Right lobe of liver (tissue), 6 donors: ENCODE data around the gene NCSTN. TPM values are rescaled to one million over a fixed set of nuclear protein-coding genes. Genes with fewer than 3 reads are reported as not detected.

Experiments
- ATAC-seq, 4 donors: fragments of 200-7000 bp; cut with Tn5 transposase; one replicate each; pipeline ENCODE4 v1.9.1; 2020; ENCODE audit warnings: mild to moderate bottlenecking in 4 of 4, moderate library complexity in 4 of 4
- DNase-seq, 3 donors: peaks; one replicate each; pipeline ENCODE4 v3.0.0-alpha.2; 2020
- H3K27ac ChIP-seq, 3 donors: fragments of 200-600 bp; one replicate each; pipeline ENCODE4 v1.8.0; 2022
- H3K27me3 ChIP-seq, 2 donors: fragments of 200-600 bp; one replicate each; pipeline ENCODE4 v1.8.0; 2022
- H3K36me3 ChIP-seq, 4 donors: fragments of 200-600 bp; sonication (generic) in 1 of 4; one replicate each; pipeline versions ENCODE4 v1.5.1 to v1.8.0; 2017 to 2022; ENCODE audit warnings: control low read depth in 1 of 4
- H3K4me1 ChIP-seq, 4 donors: fragments of 200-600 bp; sonication (generic) in 1 of 4; one replicate each; pipeline versions ENCODE4 v1.5.1 to v1.8.0; 2017 to 2022; ENCODE audit warnings: control low read depth in 1 of 4
- H3K4me3 ChIP-seq, 3 donors: fragments of 200-600 bp; one replicate each; pipeline ENCODE4 v1.8.0; 2022
- H3K9me3 ChIP-seq, 4 donors: fragments of 200-600 bp; sonication (generic) in 1 of 4; one replicate each; pipeline versions ENCODE4 v1.5.1 to v1.8.0; 2017 to 2022; ENCODE audit warnings: control low read depth in 1 of 4
- POLR2A ChIP-seq: fragments of 450-650 bp; IDR thresholded peaks from one replicate; pipeline ENCODE4 v1.6.1; 2017; ENCODE audit warnings: antibody characterized with exemption, mild to moderate bottlenecking
- WGBS: methylation state at CpG from one replicate; pipeline ENCODE4 v1.1.6; 2018; ENCODE audit warnings: low coverage, low lambda C conversion rate; ENCODE audit not compliant: insufficient coverage; ENCODE audit errors: missing lambda C conversion rate; 5-methylcytosine and 5-hydroxymethylcytosine counted together
- intact Hi-C, 2 donors: fragments of 100-400 bp; cut with DNase I; formaldehyde crosslinking; loops; one replicate each; pipeline versions ENCODE4 v1.11.2 to v1.14.1; 2022
- total RNA-seq, 6 experiments: library from RNA; depleted of rRNA in 2 of 6; stranded (reverse); fragments of >200 nt in 2 of 6; fragmentation: NEBNext Ultra II Directional in 3 of 6; extraction: Animal tissue kit (Norgen Biotek cat#: 25700) in 3 of 6; gene quantifications; one replicate each; pipeline versions ENCODE4 v1.1.0 to v1.2.4, GENCODE V29; 2016 to 2023
- TF ChIP-seq, protein P1 (sequence below), 4 donors: fragments of 200-600 bp in 3 of 4; fragments of 450-650 bp in 1 of 4; IDR thresholded peaks; one replicate each; pipeline versions ENCODE4 v1.5.1 to v1.8.0; 2016 to 2022; ENCODE audit warnings: antibody characterized with exemption in 4 of 4, mild to moderate bottlenecking in 2 of 4
- donor health status: DM: no; HTN: yes; CAD: no.
- donor health status: DM: no; HTN: no; CAD: no.
- donor health status: DM: no; HTN: no; CAD: no.
- donor health status: DM: no; HTN: yes; CAD: no.
- donor health status: DM: no; HTN: yes; CAD: no.

NCSTN gene
- total RNA-seq, 6 experiments from 2014 or later, result 31.1 to 45.7 (median 39.0) TPM

DNA sequence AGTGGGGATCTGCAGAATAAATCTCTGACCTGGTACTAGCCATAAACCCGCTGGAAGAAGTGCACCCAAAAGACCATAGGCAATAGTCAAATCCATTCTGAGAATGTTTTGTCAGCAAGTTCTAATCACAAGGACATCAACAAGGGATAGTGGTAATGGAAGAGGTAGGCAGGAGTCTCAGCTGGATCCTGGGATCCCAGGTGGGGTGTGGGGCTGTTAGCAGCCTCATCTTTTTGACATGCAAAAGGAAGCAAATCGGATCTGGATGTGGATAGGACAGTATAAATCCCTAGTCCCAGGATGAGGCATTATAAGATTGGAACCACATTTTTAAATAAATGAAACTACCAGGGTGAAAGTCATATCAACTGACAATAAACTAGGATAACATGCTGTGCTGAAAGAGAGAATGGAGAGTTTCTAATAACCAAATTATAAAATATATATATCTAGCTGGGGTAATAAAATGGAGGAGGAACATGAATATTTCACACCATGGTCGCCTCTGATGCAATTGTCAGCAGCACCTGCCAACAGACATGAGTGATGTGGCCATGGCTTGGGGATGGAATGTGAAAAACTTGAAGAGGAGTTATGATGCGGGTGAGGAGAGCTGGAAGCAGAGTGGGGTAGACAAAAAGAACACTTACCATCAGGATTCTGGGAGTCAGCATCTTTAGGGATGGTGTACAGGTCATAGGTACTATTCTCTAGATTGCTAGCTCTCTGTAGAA lies 34.6 kb upstream of the NCSTN start:
- TF ChIP-seq, protein P1, sequence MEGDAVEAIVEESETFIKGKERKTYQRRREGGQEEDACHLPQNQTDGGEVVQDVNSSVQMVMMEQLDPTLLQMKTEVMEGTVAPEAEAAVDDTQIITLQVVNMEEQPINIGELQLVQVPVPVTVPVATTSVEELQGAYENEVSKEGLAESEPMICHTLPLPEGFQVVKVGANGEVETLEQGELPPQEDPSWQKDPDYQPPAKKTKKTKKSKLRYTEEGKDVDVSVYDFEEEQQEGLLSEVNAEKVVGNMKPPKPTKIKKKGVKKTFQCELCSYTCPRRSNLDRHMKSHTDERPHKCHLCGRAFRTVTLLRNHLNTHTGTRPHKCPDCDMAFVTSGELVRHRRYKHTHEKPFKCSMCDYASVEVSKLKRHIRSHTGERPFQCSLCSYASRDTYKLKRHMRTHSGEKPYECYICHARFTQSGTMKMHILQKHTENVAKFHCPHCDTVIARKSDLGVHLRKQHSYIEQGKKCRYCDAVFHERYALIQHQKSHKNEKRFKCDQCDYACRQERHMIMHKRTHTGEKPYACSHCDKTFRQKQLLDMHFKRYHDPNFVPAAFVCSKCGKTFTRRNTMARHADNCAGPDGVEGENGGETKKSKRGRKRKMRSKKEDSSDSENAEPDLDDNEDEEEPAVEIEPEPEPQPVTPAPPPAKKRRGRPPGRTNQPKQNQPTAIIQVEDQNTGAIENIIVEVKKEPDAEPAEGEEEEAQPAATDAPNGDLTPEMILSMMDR (IDR thresholded peaks at IDR 0.05), result no peak
- no peak for TF ChIP-seq POLR2A
- Histone ChIP-seq H3K27ac (no peak overlapping the region), H3K27me3 (no peaks in the 10 kb centered on the region), H3K36me3 (peaks cover 37 to 100% (median 66%) of the 10 kb centered on the region in 4 donors), H3K9me3 (no peaks in the 10 kb centered on the region), H3K4me3 (no peak overlapping the region), H3K4me1 (no peaks in the 10 kb centered on the region)
- WGBS, result 84% methylated on average over 4 of the region's 4 CpGs
- no peak for ATAC-seq
- no peak for DNase-seq
- intact Hi-C loops, result no loop called here

DNA sequence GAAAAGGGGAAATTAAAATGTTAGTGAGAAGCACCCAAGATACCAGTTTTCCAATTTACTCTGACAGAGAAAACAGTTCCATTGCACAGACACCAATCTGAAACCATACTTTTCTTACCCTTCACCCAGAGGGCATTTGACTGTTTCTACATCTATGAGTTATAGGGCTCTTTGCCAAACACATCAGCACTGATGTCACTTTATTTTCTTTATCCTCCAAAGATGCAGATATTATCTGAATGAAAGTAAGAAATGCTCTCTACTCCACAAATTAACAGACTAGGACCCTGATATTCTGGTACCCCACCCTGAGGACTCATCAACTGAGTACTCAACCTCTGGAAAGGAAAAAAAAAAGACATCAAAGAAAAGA lies 34.0 kb upstream of the NCSTN start:
- no peak overlapping the region for H3K27ac ChIP-seq
- H3K4me1 ChIP-seq, result no peaks in the 10 kb centered on the region
- ATAC-seq (no peak), DNase-seq (no peak)
- H3K4me3 ChIP-seq, result no peak overlapping the region
- H3K9me3 ChIP-seq, result no peaks in the 10 kb centered on the region
- H3K36me3 ChIP-seq, result peaks cover 37 to 100% (median 69%) of the 10 kb centered on the region in 4 donors
- intact Hi-C loops, result no loop called here
- H3K27me3 ChIP-seq, result no peaks in the 10 kb centered on the region
- TF ChIP-seq, protein P1 (IDR thresholded peaks at IDR 0.05), result no peak
- no peak for TF ChIP-seq POLR2A

DNA sequence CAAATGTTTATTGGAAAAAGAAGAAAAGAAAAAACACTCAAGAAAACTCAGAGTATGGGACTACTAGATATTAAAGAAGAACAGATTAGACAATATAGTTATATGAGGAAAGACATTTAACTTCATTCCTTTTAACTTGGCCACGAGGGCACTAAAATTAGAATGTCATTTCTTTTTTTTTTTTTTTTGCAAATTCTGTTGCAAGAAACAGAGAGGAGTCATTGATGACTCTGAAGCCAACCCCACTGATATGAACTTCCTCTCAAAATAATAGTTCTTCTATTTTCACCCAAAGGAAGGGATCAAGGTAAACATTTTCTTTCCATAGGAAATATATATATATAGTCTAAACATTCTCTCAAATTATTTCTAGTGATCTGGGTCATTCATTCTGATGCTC lies 33.6 kb upstream of the NCSTN start:
- intact Hi-C loops, result no loop called here
- ATAC-seq (no peak), DNase-seq (no peak)
- Histone ChIP-seq H3K9me3 (no peaks in the 10 kb centered on the region), H3K27me3 (no peaks in the 10 kb centered on the region), H3K4me3 (no peak overlapping the region), H3K4me1 (no peaks in the 10 kb centered on the region), H3K27ac (no peak overlapping the region), H3K36me3 (peaks cover 37 to 100% (median 72%) of the 10 kb centered on the region in 4 donors)
- WGBS, result 47% methylated on average over 1 of the region's 1 CpG
- TF ChIP-seq, protein P1 (IDR thresholded peaks at IDR 0.05), result no peak
- TF ChIP-seq POLR2A, result no peak

DNA sequence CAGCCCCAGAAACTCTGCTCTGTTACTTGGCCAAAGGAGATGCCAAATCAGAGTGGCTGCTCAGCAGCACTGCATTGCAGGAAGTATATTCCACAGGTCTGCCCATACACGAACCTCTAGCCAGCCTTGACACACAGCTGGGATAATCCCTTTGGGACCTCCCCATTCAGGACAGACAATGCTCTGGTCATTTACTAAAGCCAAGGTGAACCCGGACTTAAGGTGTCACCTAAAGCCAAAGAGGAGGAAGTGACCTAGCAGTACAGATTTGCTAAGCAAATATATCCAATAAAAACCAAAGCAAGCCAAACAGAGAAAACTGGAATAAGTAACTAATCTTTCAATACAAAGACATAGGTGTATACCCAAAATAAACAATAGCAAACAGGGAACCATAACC lies 27.8 kb upstream of the NCSTN start:
- intact Hi-C loops, result no loop called here
- no peak overlapping the region for H3K27ac ChIP-seq
- no peaks in the 10 kb centered on the region for H3K27me3 ChIP-seq
- H3K36me3 ChIP-seq, result peaks cover 28 to 91% (median 52%) of the 10 kb centered on the region in 4 donors
- H3K9me3 ChIP-seq, result no peaks in the 10 kb centered on the region
- DNase-seq (no peak), ATAC-seq (no peak)
- TF ChIP-seq POLR2A, result no peak
- TF ChIP-seq, protein P1 (IDR thresholded peaks at IDR 0.05), result no peak
- H3K4me1 ChIP-seq, result no peaks in the 10 kb centered on the region
- WGBS, result no CpG with 5 or more reads among the region's 2 CpGs
- no peak overlapping the region for H3K4me3 ChIP-seq
